ENCODE results near the gene FRS2.

GRCh38 chr12:69601962-69602685, 131.9 kb downstream of the FRS2 start:
- TF ChIP-seq CTCF (conservative IDR thresholded peaks at IDR 0.05; ENCODE audit: low read depth, low read length) (no peak), RFX5 (IDR thresholded peaks at IDR 0.05; ENCODE audit: low read depth, low read length) (no peak), POLR2A (IDR thresholded peaks at IDR 0.05; ENCODE audit: low read depth, low read length) (0 out of 2 replicates have a peak, but pooled peaks have one; percentile 24), RCOR1 (IDR thresholded peaks at IDR 0.05; ENCODE audit: insufficient replicate concordance, low read length) (no peak)
